Upper lobe of left lung (tissue), 6 donors: Measurements from ENCODE around the gene NAA80. TPM values are rescaled to one million over a fixed set of nuclear protein-coding genes. Genes with fewer than 3 reads are reported as not detected.

ENCODE experiments used
- ATAC-seq, 2 donors: fragments of 200-7000 bp; cut with Tn5 transposase; one replicate each; pipeline ENCODE4 v1.9.1; 2022; ENCODE audit warnings: mild to moderate bottlenecking in 2 of 2, moderate library complexity in 2 of 2; ENCODE audit not compliant: low FRiP score in 2 of 2
- DNase-seq, 2 donors: peaks; one replicate each; pipeline ENCODE4 v3.0.0-alpha.2; 2019 to 2020
- H3K27ac ChIP-seq, 4 donors: fragments of 200-600 bp; sonication (generic); one replicate each; pipeline ENCODE4 v1.5.1; 2016 to 2019
- H3K27me3 ChIP-seq, 4 donors: fragments of 200-600 bp; sonication (generic); one replicate each; pipeline ENCODE4 v1.5.1; 2017 to 2019
- H3K36me3 ChIP-seq, 4 donors: fragments of 200-600 bp; sonication (generic); one replicate each; pipeline ENCODE4 v1.5.1; 2016 to 2019
- H3K4me1 ChIP-seq, 4 donors: fragments of 200-600 bp; sonication (generic); one replicate each; pipeline ENCODE4 v1.5.1; 2018 to 2019
- H3K4me3 ChIP-seq, 4 donors: fragments of 200-600 bp; sonication (generic); one replicate each; pipeline ENCODE4 v1.5.1; 2017 to 2019; ENCODE audit warnings: mild to moderate bottlenecking in 2 of 4, moderate library complexity in 1 of 4
- H3K9me3 ChIP-seq, 4 donors: fragments of 200-600 bp; sonication (generic); one replicate each; pipeline ENCODE4 v1.5.1; 2018 to 2019
- CTCF ChIP-seq, 6 experiments: fragments of 450-650 bp in 4 of 6; fragments of 200-600 bp in 2 of 6; sonication (generic) in 2 of 6; IDR thresholded peaks; one replicate each; pipeline ENCODE4 v1.5.1; 2016 to 2019; ENCODE audit warnings: antibody characterized with exemption in 6 of 6
- EP300 ChIP-seq, 4 donors: sonication (generic); formaldehyde crosslinking; IDR thresholded peaks; one replicate each; pipeline ENCODE4 v1.5.1; 2017; ENCODE audit warnings: antibody characterized with exemption in 4 of 4, control low read depth in 2 of 4
- POLR2A ChIP-seq, 4 donors: fragments of 450-650 bp; IDR thresholded peaks; one replicate each; pipeline ENCODE4 v1.5.1; 2016 to 2017; ENCODE audit warnings: antibody characterized with exemption in 4 of 4, mild to moderate bottlenecking in 2 of 4
- POLR2AphosphoS5 ChIP-seq, 2 donors: sonication (generic); formaldehyde crosslinking; IDR thresholded peaks; one replicate each; pipeline ENCODE4 v1.5.1; 2017; ENCODE audit warnings: antibody characterized with exemption in 2 of 2
- WGBS, 2 donors: methylation state at CpG; one replicate each; pipeline ENCODE4 v1.1.5; 2017 to 2018; 5-methylcytosine and 5-hydroxymethylcytosine counted together
- total RNA-seq, 6 donors: library from RNA; depleted of rRNA in 4 of 6; stranded (reverse); fragments of >200 nt in 4 of 6; gene quantifications; one replicate each; pipeline versions ENCODE4 v1.1.0 to v1.2.1, GENCODE V29; 2016 to 2021
- donor health status: DM: no; HTN: no; CAD: no; lungs with moderate emphysema.
- donor health status: DM: no; HTN: yes; CAD: no; lungs with severe emphysema.

NAA80 gene
- total RNA-seq, 6 donors from 2014 or later = 12.1 to 34.5 (median 15.1) TPM

GRCh38 chr3:50271314-50271936, 27.8 kb downstream of the NAA80 start:
- DNase-seq = no peak
- Histone ChIP-seq H3K4me3 (no peak overlapping the region), H3K27ac (peak overlapping the region in 3 of 4 donors; percentile 26 to 98 (median 88))

GRCh38 chr3:50270422-50271224, 28.6 kb downstream of the NAA80 start:
- TF ChIP-seq EP300 (IDR thresholded peaks at IDR 0.05) = no peak
- no peak for TF ChIP-seq CTCF (IDR thresholded peaks at IDR 0.05)
- no peak for TF ChIP-seq POLR2A (IDR thresholded peaks at IDR 0.05)
- no peak for TF ChIP-seq POLR2AphosphoS5 (IDR thresholded peaks at IDR 0.05)
- Histone ChIP-seq H3K4me1 (peaks cover 59 to 90% (median 69%) of the 10 kb centered on the region in 4 donors), H3K36me3 (peaks cover 0 to 7% (median 3%) of the 10 kb centered on the region in 4 donors), H3K9me3 (no peaks in the 10 kb centered on the region), H3K4me3 (peak overlapping the region in 2 of 4 donors; percentile 43 to 57), H3K27me3 (peaks cover 0 to 12% (median 5%) of the 10 kb centered on the region in 4 donors), H3K27ac (peak overlapping the region; percentile 1 to 98 (median 92))
- 77 to 90% methylated on average over 13 to 19 of the region's 19 CpGs for WGBS, 2 donors
- ATAC-seq (no peak), DNase-seq (no peak)

More at GRCh38 chr3:50271314-50271936, 27.8 kb downstream of the NAA80 start:
- ATAC-seq = no peak
- Histone ChIP-seq H3K4me1 (peaks cover 52 to 85% (median 61%) of the 10 kb centered on the region in 4 donors), H3K9me3 (no peaks in the 10 kb centered on the region), H3K36me3 (peaks cover 0 to 15% (median 7%) of the 10 kb centered on the region in 4 donors), H3K27me3 (peaks cover 0 to 13% (median 5%) of the 10 kb centered on the region in 4 donors)
- WGBS, 2 donors = 67 to 68% methylated on average over 3 to 10 of the region's 10 CpGs
- TF ChIP-seq EP300 (IDR thresholded peaks at IDR 0.05) = no peak
- TF ChIP-seq POLR2AphosphoS5 (IDR thresholded peaks at IDR 0.05) = no peak
- TF ChIP-seq POLR2A (IDR thresholded peaks at IDR 0.05) = no peak
- no peak for TF ChIP-seq CTCF (IDR thresholded peaks at IDR 0.05)

- no peaks in the 10 kb centered on the region for H3K9me3 ChIP-seq
- ATAC-seq = no peak
- H3K4me1 ChIP-seq = peaks cover 65 to 91% (median 73%) of the 10 kb centered on the region in 4 donors
- DNase-seq = no peak
- no peak for TF ChIP-seq POLR2A (IDR thresholded peaks at IDR 0.05)
- no peak for TF ChIP-seq POLR2AphosphoS5 (IDR thresholded peaks at IDR 0.05)
- TF ChIP-seq CTCF (IDR thresholded peaks at IDR 0.05) = no peak
- TF ChIP-seq EP300 (IDR thresholded peaks at IDR 0.05) = no peak
- peak overlapping the region in 2 of 4 donors; percentile 43 to 57 for H3K4me3 ChIP-seq
- WGBS, 2 donors = 76 to 97% methylated on average over 2 to 6 of the region's 8 CpGs
- H3K27me3 ChIP-seq = peaks cover 0 to 6% (median 2%) of the 10 kb centered on the region in 4 donors
- H3K27ac ChIP-seq = peak overlapping the region in 3 of 4 donors; percentile 88 to 98 (median 96)
- H3K36me3 ChIP-seq = peaks cover 0 to 2% (median 0%) of the 10 kb centered on the region in 4 donors
Measured at GRCh38 chr3:50269977-50270413, 29.2 kb downstream of the NAA80 start.

- H3K36me3 ChIP-seq = no peaks in the 10 kb centered on the region
- no peak for DNase-seq
- no peaks in the 10 kb centered on the region for H3K9me3 ChIP-seq
- H3K4me1 ChIP-seq = peaks cover 68 to 92% (median 76%) of the 10 kb centered on the region in 4 donors
- WGBS, 2 donors = 66 to 72% methylated on average over 4 of the region's 4 CpGs
- H3K27ac ChIP-seq = peak overlapping the region; percentile 84 to 98 (median 92)
- TF ChIP-seq CTCF (IDR thresholded peaks at IDR 0.05) (no peak), POLR2A (IDR thresholded peaks at IDR 0.05) (no peak), EP300 (IDR thresholded peaks at IDR 0.05) (no peak), POLR2AphosphoS5 (IDR thresholded peaks at IDR 0.05) (no peak)
- H3K27me3 ChIP-seq = peaks cover 0 to 4% (median under 1%) of the 10 kb centered on the region in 4 donors
- ATAC-seq = no peak
- H3K4me3 ChIP-seq = peak overlapping the region in 3 of 4 donors; percentile 23 to 57 (median 43)
Measured at GRCh38 chr3:50269460-50269859, 29.7 kb downstream of the NAA80 start.
